PC-3 (cell line): ENCODE results near the gene CPT1C. TPM values are rescaled to one million over a fixed set of nuclear protein-coding genes. Genes with fewer than 3 reads are reported as not detected.
A peak's percentile ranks its signal among the peaks of the same experiment; 100 is the strongest.

Experiments
- ATAC-seq: fragments of 200-7000 bp; cut with Tn5 transposase; 2 replicates; pipeline ENCODE4 v1.9.1; 2020; ENCODE audit warnings: mild to moderate bottlenecking, moderate library complexity
- BruUV-seq: library from RNA; stranded (reverse); fragments of 400-500 nt; replicated peaks from 2 replicates; lab custom pipeline; 2021; lab: Mats Ljungman, UMichigan
- CTCF ChIA-PET: fragments of 300-600 bp; sonication (Branson Sonifier 250); formaldehyde crosslinking; loops from one replicate; lab custom pipeline; 2022; ENCODE audit warnings: antibody characterized with exemption; lab: Charles Lee
- POLR2A ChIA-PET: fragments of 300-600 bp; sonication (Branson Sonifier 250); formaldehyde crosslinking; loops from one replicate; lab custom pipeline; 2022; ENCODE audit warnings: antibody characterized with exemption; ENCODE audit not compliant: unreplicated experiment; lab: Charles Lee
- DNase-seq: peaks from one replicate; pipeline ENCODE4 v3.0.0-alpha.2; 2015
- H2AFZ ChIP-seq: fragments of 300-600 bp; sonication (generic); 2 replicates; pipeline ENCODE4 v1.6.0; 2016; ENCODE audit warnings: antibody characterized with exemption, low read length
- H3F3A ChIP-seq: fragments of 300-600 bp; sonication (generic); one replicate; pipeline ENCODE4 v1.6.0; 2017; ENCODE audit warnings: antibody characterized with exemption, low read length, control low read depth, mild to moderate bottlenecking; ENCODE audit not compliant: unreplicated experiment
- H3K27ac ChIP-seq: fragments of 300-600 bp; sonication (generic); 2 replicates; pipeline ENCODE4 v1.5.1; 2016; ENCODE audit warnings: mild to moderate bottlenecking, low read length
- H3K27me3 ChIP-seq: fragments of 300-600 bp; sonication (generic); 2 replicates; pipeline ENCODE4 v1.6.1; 2016; ENCODE audit warnings: low read length, mixed read lengths
- H3K36me3 ChIP-seq: fragments of 300-600 bp; sonication (generic); 2 replicates; pipeline ENCODE4 v1.6.1; 2016; ENCODE audit warnings: low read depth, mixed run types, low read length, mixed read lengths
- H3K4me1 ChIP-seq: fragments of 300-600 bp; sonication (generic); 2 replicates; pipeline ENCODE4 v1.5.1; 2016; ENCODE audit warnings: low read length; ENCODE audit not compliant: insufficient read depth
- H3K4me2 ChIP-seq: fragments of 300-600 bp; sonication (generic); 2 replicates; pipeline ENCODE4 v1.6.0; 2016; ENCODE audit warnings: low read length
- H3K4me3 ChIP-seq: fragments of 300-600 bp; sonication (generic); 2 replicates; pipeline ENCODE4 v1.5.1; 2016; ENCODE audit warnings: mild to moderate bottlenecking, low read length, mixed read lengths
- H3K79me2 ChIP-seq: fragments of 300-600 bp; sonication (generic); 2 replicates; pipeline ENCODE4 v1.6.1; 2017; ENCODE audit warnings: low read length, mixed read lengths
- H3K9ac ChIP-seq: fragments of 300-600 bp; sonication (generic); 2 replicates; pipeline ENCODE4 v1.6.0; 2016; ENCODE audit warnings: mild to moderate bottlenecking, low read length
- H3K9me2 ChIP-seq: fragments of 300-600 bp; sonication (generic); replicated peaks from 2 replicates; pipeline ENCODE4 v1.6.1; 2016; ENCODE audit warnings: mixed run types, low read length, mixed read lengths
- H3K9me3 ChIP-seq: fragments of 300-600 bp; sonication (generic); 2 replicates; pipeline ENCODE4 v1.6.1; 2016; ENCODE audit warnings: low read length, mixed read lengths
- H4K20me1 ChIP-seq: fragments of 300-600 bp; sonication (generic); 2 replicates; pipeline ENCODE4 v1.6.1; 2016; ENCODE audit warnings: low read length, mixed read lengths
- CTCF ChIP-seq: fragments of 300-600 bp; sonication (generic); conservative IDR thresholded peaks from 2 replicates; pipeline ENCODE4 v1.5.1; 2017; ENCODE audit warnings: antibody characterized with exemption, low read depth, mild to moderate bottlenecking, low read length
- EZH2 ChIP-seq: fragments of 300-600 bp; sonication (generic); IDR thresholded peaks from one replicate; pipeline ENCODE4 v1.6.1; 2017; ENCODE audit warnings: antibody characterized with exemption, mild to moderate bottlenecking, low read length; ENCODE audit not compliant: unreplicated experiment
- EZH2phosphoT487 ChIP-seq: fragments of 300-600 bp; sonication (generic); IDR thresholded peaks from 2 replicates; pipeline ENCODE4 v1.6.1; 2018; ENCODE audit warnings: mild to moderate bottlenecking, antibody characterized with exemption, low read length, borderline replicate concordance
- intact Hi-C: fragments of 100-400 bp; cut with micrococcal nuclease; formaldehyde crosslinking; loops from 2 replicates; pipeline ENCODE4 v1.9.0; 2023
- total RNA-seq: library from RNA; depleted of rRNA; stranded (reverse); fragments of >200 nt; gene quantifications from 2 replicates; pipeline ENCODE4 v1.2.3, GENCODE V29; 2014

The CPT1C gene
- total RNA-seq, 1 experiment from 2014 or later: 11.5 TPM

- peak overlapping the region; percentile 98 for H3K4me2 ChIP-seq
- DNase-seq (peak; percentile 25), ATAC-seq (no peak)
- no peak for TF ChIP-seq EZH2
- no peak for TF ChIP-seq CTCF
- no peak for TF ChIP-seq EZH2phosphoT487
- H3K36me3 ChIP-seq: peaks cover 16% of the 10 kb centered on the region
- H3K9me2 ChIP-seq: no peaks in the 10 kb centered on the region
- intact Hi-C loops: loop anchor here (1.0 to 2.0 kb wide), 3 partner anchors 11 to 74 kb away; partner anchors contain the start of genes PRR12 and RRAS
- peak overlapping the region; percentile 88 for H2AFZ ChIP-seq
- peak overlapping the region; percentile 89 for H3K4me3 ChIP-seq
- H3K79me2 ChIP-seq: peaks cover 36% of the 10 kb centered on the region
- no peaks in the 10 kb centered on the region for H3F3A ChIP-seq
- CTCF ChIA-PET: interaction anchor here (0.6 kb wide), 1 partner anchor 94 kb away, joined by 3 read pairs; no protein-coding TSS in a partner anchor
- H3K4me1 ChIP-seq: peaks cover 18% of the 10 kb centered on the region
- H3K27ac ChIP-seq: peak overlapping the region; percentile 60
- peaks cover 3% of the 10 kb centered on the region; the same call in 1 of the 2 replicates for H4K20me1 ChIP-seq
- no peaks in the 10 kb centered on the region for H3K9me3 ChIP-seq
- no peaks in the 10 kb centered on the region for H3K27me3 ChIP-seq
- peak overlapping the region; percentile 84 for H3K9ac ChIP-seq
- POLR2A ChIA-PET: interaction anchor here (0.6 to 0.9 kb wide), 4 partner anchors 25 to 137 kb away, joined by 4 to 7 read pairs (median 6); partner anchors contain the start of genes AP2A1, RCN3 and RRAS
- no TSS peak for BruUV-seq
Observed at GRCh38 chr19:49665036-49665350, 25.9 kb upstream of the CPT1C start.

- TSS peak; percentile 59 for BruUV-seq
- intact Hi-C loops: loop anchor here (1.0 to 2.0 kb wide), 3 partner anchors 11 to 75 kb away; partner anchors contain the start of genes PRR12 and RRAS
Observed at GRCh38 chr19:49665351-49666119, 25.4 kb upstream of the CPT1C start, which contains the start of the genes BCL2L12 and IRF3. Gene BCL2L12, plus strand, starts transcription at chr19:49665933. Its CDS starts 760 bp downstream, at chr19:49666693. Gene IRF3, minus strand, starts transcription at chr19:49665857. Its CDS starts 1,019 bp downstream, at chr19:49664838.

More at GRCh38 chr19:49665351-49666119, 25.4 kb upstream of the CPT1C start, which contains the start of the genes BCL2L12 and IRF3:
- peak within 1 kb of the TSS; percentile 88 for H2AFZ ChIP-seq
- POLR2A ChIA-PET: interaction anchor here (0.6 to 0.9 kb wide), 2 partner anchors 25 to 138 kb away, joined by 6 to 7 read pairs; partner anchors contain the start of genes RCN3 and RRAS
- peaks cover 18% of the 10 kb centered on the region for H3K4me1 ChIP-seq
- peak; percentile 100 for DNase-seq
- no peaks in the 10 kb centered on the region for H3F3A ChIP-seq
- peak within 1 kb of the TSS; percentile 84 for H3K9ac ChIP-seq
- H3K27me3 ChIP-seq: no peaks in the 10 kb centered on the region
- CTCF ChIA-PET: interaction anchor here (0.5 kb wide), 1 partner anchor 96 kb away, joined by 4 read pairs; no protein-coding TSS in a partner anchor
- peak; percentile 80 for ATAC-seq
- H3K79me2 ChIP-seq: peaks cover 36% of the 10 kb centered on the region
- peak within 1 kb of the TSS; percentile 98 for H3K4me2 ChIP-seq
- H4K20me1 ChIP-seq: peaks cover 3% of the 10 kb centered on the region; the same call in 1 of the 2 replicates
- peak within 1 kb of the TSS; percentile 89 for H3K4me3 ChIP-seq
- H3K9me3 ChIP-seq: no peaks in the 10 kb centered on the region
- H3K36me3 ChIP-seq: peaks cover 16% of the 10 kb centered on the region
- peak within 1 kb of the TSS; percentile 60 for H3K27ac ChIP-seq
- H3K9me2 ChIP-seq: no peaks in the 10 kb centered on the region
- TF ChIP-seq EZH2phosphoT487: no peak
- TF ChIP-seq CTCF: no peak
- TF ChIP-seq EZH2: no peak
